ENCODE results near the gene STRIP2.
"Not testable (repeated sequence)": the region's sequence is repeated elsewhere in the genome, so short reads cannot be mapped to it uniquely, and the experiment has no call there.

Gene STRIP2

DNA sequence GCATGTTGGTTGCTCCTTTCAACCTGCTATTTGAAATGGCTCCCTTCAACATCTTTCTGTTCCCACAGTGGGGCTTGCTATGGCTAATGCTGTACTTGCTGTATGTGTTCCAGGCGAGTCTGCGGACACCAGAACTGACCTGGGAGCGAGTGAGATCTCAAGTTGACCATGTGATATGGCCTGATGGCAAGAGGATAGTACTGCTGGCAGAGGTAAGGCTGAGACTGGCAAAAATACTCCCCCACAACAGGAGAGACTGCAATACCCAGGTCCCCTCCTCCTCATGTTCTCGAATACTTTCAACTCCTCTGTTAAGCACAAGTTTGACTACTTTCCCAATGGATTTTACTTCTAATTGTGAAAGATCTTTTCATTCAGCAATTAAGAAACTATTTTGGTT, 11.5 kb upstream of the STRIP2 start:
- DNase-seq: no peak

DNA sequence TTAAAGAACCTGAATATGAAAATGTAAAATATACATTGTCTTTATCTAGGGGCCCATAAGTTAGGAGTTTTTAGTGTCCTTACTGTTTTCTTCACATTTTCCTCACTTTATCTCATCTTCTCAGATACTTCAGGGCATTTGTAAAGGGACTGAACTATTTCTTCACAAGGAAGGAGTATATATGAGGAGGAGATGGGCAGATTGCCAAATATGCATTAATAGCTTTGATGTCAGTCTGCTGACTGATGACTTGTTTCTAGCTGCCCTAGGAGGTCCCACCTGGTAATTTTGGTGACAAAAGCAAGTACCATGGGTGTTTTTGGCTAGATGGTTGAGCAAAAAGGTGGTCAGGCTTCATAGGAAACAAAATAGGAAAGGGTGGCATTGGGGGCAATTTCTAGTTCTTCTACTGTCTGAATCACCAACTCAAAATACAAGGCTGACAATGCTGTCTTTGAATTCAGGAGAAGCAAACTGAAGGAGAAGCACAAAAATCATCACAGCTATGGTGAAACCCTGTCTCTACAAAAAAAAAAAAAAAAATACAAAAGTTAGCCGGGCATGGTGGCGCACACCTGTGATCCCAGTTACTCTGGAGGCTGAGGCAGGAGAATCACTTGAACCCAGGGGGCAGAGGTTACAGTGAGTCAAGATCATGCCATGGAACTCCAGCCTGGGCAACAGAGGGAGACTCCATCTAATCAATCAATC, 10.4 kb upstream of the STRIP2 start:
- no peak for DNase-seq

DNA sequence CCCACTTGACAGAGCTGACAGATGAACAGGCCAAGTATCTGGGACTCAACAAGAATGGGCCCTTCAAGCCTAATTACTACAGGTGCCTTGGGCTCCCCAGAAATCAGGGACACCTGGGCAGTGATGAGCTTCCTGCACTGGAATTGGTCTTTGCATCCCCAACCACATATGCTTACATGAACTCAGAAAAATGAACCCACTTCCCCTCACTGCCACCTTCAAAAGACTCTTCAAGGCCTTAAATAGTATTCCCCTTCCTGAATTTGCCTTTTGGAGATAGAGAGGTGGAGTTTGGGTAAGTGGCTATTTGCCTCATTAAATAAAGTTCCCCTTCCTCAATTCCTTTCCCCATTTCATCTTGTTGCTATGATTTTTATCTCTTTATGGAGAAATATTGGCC, 7.8 kb upstream of the STRIP2 start:
- no peak for DNase-seq

DNA sequence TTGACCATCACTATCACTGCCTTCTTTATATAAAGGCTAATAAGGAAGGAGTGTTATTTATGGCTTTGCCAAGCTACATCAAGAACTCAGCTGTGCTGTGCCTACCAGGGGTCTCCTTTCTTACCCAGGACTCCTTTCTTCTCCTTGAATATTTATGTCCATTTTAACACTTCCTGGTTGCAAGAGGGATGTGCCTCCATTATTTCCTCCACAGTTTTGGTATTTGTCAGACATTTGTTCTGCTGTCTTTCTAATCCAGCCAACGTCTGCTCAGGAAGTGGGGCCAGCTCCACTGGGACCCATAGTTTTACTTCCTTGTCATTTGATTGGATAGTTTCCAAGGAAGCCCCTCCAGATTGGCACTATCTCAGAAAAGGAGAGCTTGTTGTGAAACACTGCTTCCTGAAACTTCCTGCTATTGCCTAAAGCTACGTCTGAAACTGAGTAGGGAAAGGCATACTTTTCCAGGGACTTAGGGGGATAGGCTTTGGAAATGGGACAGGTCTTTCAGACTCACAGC, 6.6 kb upstream of the STRIP2 start:
- no peak for DNase-seq

DNA sequence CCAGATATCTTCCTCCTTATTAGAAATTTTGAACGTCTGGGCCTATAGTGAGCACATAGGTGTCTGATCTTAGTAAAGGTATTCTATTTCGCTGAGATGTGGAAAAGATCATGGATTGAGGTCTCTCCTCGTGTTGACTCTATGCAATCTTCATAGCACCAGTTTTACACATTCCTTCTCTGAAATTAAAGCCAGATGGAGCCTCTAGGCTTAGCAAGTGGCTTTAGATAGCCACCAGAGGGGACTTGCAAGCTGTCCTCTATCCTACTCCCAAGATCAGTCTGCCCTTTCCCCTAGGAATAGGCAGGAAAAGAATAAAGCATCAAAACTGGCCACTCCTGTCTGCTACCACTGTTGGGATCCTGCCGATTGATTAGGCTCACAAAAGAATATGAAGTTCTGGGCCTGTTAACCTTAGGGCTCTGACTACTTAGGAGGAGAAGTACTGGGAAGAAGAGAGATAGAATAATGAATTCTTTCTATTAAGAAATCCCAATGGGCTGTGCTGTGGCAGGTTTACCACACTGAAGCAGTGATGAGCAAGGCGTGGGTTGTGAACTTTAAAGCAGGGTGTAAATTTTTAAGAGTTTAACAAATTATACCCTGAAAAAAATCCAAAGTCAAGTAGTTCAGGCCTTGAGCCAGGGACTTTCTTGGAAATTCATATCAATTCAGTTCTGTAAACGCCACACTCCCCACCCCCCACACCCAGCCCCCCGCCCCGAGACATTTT, 2.2 kb upstream of the STRIP2 start:
- no peak for DNase-seq

DNA sequence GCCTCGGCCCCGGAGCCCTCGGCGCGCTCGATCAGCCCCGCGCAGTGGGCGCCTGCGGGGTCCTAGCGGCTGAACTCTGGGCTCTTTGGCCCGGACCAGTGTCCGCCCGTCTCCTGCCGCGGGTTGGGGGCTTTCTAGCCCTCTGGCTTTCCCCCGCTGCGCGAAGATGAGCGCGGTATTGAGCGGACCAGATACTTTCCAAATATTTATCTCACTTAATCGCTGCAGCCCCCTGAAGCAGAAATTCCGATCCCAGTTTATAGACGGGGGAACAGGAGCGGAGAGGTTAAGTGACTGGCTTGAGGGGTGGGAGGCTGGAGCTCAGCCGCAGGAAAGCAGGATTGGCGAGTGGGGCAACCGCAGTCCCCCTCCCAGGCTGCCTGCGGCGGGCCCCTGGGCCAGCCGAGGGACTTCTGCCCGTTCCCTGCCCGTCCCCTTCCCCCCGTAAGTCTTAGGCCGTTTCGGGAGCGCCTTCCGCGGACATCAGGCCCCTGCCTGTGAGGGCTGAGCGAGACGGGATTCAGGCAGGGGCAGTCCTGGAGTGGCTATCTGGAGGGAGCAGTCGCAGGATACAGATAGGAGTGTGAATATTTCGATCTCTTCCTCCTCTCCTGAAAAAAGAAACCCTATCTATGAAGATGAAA, 565 bp downstream of the STRIP2 start:
- no peak for DNase-seq

DNA sequence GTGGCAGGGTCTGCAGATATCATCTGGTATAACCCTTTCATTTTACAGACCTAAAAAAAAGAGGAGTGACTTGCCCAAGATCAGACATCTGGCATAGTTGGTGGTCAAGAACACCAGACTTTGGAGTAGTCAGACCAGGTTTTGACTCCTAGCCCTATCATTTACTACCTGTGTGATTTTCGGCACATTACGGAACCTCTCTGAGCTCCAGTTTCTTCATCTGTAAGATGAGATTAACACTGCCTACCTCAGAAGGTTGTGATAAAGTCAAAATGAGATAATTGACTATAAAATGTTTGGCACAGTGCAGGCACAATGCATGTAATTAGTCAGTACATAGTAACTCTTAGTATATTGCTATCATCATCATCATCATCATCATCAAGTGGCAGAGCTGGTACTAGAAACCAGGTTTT, 1.2 kb downstream of the STRIP2 start:
- no peak for DNase-seq

DNA sequence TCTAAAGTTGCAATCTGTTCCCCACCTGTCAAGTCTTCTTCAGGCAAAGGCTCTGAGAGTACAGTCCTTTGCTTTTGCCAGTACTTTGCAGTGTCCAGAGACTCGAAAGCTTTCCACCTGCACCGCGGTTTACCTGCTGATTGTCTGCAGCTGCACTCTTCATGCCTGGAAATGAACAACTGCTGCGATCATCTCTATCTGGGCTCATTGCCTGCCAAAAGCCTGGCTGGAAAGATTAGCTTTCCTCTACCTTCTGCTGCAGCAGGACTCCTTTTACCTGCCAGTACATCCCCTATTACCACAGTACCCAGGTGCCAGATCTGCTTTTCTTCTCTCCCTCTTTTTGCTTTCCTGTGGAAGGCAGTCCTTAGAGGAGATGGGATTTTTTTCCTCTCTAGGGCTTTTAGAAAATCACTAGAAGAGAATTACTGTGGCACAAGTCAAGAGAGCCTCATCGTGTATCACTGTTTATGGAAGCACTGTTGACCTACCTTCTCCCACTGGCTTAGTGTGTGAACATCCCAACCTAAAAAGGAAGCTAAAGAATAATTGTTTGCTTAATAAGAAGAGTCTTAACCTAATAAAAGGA, 2.2 kb downstream of the STRIP2 start:
- no peak for DNase-seq

DNA sequence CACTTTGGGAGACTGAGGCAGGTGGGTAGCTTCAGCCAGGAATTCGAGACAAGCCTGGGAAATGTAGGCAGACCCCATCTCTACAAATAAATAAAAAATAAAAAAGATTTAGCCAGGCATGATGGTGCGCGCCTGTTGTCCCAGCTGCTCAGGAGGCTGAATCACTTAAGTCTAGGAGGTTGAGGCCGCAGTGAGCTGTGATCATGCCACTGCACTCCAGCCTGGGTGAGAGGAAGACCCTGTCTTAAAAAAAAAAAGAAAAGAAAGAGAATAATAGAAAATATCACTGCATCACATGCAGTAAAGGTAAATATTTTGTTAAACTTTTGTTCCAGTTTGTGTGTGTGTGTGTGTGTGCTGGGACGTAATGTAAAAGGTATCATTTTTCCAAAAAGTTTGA, 3.0 kb downstream of the STRIP2 start:
- DNase-seq: no peak

DNA sequence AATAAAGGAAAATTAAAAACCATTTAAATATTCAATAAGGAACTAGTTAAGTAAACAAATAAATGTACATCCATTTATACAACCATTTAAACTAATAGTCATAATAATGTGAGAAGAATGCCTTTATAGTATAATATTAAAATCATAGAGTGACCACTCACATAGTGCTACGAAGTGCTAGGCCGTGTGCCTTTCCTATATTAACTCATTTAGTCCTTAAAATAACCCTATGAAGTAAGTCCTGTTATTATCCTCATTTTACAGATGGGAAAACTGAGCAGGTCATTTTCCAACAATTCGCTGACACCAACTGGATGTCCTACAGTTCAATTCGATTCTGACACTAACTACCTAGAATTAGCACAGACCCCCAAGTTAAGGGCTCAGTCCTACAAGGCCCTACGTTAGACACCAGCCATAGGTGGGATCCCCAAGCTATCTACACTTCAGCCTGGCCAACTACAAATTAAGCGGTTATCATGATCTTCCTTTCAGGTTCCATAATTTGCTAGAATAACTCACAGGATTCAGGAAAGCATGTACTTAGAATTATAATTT, 4.1 kb downstream of the STRIP2 start:
- no peak for DNase-seq

DNA sequence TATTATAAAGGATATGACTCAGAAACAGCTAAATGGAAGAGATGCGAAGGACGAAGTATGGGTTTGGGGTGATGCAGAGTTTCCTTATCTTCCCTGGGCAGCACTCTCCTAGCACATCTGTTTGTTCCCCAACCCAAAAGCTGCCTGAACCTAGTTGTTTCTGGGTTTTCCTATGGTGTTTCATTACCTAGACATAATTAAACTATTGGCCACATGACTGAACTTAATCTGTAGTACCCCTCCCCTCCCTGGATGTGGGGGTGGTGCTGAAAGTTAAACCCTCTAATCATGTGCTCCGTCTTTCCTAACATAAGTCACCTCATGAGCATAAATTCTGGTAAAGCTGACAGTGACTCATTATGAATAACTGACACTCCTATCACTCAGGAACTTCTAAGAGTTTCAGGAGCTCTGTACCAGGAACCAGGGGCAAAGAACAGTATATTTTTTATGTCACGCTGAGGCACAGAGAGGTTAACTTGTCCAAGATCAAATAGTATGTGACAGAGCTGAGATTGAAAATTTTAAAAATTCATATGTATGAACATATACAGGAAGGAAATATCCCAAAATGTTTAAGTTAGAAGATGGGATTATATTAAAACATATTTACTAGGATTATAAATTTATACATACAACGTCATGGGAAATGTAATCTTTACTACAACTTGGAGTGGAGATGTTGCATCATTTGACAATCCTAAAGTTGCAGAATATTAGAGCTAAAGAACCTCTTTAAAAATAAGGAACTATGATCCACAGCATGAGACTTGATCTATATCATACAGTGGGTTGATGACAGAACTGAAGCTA, 4.8 kb downstream of the STRIP2 start:
- DNase-seq: peak; percentile 66

DNA sequence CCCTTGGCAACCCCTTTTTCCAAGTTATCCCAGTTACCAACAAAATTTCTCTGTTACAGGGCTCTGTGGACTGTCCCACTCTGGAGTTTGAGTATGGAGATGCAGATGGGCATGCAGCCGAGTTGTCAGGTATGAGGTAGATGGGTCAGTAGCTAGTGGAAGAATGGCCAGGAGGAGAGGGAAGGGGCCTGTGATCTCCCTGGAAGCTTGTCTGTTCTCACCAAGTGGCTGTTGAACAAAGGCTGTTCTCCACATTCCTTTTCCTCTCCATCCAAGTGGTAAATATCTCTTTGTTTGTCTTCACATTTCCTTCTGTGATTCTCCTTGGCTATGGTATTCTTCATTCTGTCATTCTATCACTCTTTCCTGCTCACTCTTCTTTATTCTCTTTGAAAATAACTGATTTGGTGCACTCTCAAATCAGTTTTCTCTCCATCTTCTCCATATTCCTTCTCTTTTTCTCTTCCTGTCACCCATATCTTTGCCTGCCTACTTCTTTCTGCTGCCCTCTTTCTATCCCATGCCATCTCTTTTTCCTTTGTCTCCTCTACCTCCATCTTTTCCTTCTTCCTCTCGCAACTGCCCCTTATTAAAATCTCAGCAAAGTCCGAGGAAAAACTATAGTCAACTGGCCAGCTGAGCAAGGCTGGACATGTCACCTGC, 5.9 kb downstream of the STRIP2 start:
- DNase-seq: no peak

DNA sequence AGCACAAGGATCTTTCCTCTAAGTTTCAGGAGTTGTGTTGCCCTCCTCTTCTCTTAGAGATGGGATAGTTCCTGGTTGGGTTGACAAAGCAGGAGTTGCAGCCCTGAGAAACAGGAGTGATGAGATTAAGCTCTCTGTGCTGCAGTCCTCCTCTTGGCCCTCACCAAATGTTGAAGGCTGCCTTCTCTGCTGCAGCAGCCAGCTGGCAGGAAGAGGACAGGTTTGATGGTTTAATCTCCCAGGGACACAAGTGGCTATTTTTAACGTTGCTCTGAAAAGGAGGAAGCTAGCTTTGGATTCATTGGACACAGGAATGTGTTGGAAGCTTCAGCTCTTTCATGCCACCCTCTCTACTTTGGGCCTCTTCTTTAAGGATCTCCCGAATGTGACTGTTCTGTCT, 9.4 kb downstream of the STRIP2 start:
- no peak for DNase-seq

DNA sequence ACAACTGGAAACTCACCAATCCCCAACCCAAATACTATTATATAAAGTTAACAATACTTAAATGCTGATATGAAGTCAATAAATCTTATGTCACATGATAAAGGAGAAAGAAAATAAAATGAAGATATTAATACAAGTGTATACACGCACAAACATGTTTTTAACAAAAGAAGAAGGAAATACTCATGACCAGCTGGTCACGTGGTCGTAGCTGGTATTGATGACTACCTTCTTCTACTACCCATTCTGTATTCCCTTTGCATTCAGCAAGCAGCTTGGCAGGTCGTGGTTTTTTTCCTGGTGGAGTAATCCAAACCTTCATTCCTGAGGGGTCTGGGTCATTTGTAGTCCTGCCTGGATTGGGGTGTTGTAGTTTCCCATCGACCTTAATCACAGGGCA, 10.5 kb downstream of the STRIP2 start:
- not testable (repeated sequence) for DNase-seq

DNA sequence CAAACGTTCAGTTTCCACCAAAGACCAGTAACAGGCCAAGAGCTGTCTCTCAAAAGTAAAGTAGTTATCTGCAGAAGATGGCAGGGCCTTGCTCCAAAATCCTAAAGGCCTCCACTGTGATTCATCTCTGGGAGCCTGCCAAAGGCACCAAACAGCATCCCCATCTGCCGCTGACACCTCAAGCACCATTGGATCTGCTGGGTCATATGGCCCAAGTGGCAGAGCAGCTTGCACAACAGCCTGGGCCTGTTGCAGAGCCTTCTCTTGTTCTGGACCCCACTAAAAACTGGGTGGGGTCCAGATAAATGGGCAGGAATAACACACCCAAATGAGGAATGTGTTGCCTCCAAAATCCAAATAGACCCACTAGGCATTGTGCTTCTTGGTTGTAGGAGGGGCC, 12.7 kb downstream of the STRIP2 start:
- DNase-seq: not testable (repeated sequence)

DNA sequence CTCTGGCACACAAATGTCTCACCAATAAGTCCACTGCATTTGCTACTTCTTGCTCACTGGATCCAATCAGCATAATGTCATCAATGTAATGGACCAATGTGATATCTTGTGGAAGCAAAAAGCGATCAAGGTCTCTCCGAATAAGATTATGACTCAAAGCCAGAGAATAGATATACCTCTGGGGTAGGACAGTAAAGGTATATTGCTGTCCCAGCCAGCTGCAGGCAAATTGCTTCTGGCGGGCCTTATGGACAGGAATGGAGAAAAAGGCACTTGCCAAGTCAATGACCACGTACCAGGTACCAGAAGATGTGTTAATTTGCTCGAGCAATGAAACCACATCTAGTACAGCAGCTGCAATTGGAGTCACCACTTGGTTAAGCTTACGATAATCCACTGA, 13.2 kb downstream of the STRIP2 start:
- DNase-seq: not testable (repeated sequence)

DNA sequence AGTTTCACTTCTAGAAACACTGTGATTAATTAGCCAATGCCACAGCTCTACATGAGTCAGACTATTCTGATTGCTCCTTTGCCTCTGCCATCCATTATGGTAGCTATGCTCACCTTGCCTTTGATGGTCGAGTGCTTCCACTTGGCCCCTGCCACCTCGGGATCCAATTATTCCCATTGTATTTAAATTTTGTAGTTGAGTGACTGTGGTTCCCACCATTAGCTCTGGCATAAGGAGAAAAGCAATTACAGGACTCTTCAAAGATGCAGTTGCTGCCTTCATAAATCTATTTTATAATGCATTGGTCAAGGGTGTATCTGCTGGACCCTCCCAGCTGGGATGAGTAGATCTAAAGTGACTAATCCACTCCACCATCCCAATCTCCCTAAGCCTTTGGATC, 14.4 kb downstream of the STRIP2 start:
- DNase-seq: not testable (repeated sequence)

DNA sequence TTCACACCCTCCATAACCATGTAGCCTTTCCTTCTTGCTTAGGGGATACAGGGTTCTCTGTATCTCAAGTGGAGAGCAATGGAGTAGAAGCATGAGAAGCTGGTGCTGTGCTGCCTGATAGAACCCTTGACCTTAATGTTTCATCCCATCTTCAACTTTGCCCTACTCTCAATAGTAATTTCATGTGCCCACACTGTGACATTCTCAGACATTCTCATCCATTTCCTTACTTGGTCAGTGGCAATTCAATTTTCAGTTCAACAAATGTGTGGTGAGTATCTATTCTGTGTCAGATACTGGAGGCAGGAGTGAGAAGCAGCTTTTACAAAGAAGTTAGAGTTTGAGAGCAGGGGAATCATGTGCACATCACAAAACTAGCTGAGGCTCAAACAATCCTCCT, 16.1 kb downstream of the STRIP2 start:
- no peak for DNase-seq

DNA sequence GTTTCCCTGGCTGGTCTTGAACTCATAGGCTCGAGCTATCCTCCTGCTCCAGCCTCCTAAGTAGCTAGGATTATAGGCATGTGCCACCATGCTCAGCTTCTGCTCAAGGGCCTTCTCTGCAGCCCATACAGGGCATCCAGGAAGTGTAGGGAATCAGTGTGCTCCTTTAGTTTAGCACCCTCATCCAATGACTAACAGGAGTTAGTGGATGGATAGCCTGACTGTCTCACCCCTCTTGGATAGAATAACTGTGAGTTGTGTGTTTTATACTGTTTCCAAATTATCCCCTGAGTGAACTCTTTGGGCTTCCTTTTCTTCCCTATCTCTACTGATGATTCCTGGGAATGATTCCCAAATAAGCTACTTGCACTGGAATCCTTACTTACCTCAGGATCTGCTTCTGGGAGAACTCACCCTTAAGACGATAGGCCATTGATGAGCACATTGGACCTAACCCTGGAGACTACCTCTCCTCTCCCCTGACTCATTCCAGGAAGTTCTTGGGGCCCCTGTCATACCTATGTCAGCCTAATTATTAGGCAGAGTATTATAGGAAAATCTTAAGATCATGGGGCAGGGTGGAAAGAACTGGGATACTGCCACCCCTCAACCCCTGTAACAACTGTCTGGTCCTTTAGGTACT, 18.5 kb downstream of the STRIP2 start:
- no peak for DNase-seq

DNA sequence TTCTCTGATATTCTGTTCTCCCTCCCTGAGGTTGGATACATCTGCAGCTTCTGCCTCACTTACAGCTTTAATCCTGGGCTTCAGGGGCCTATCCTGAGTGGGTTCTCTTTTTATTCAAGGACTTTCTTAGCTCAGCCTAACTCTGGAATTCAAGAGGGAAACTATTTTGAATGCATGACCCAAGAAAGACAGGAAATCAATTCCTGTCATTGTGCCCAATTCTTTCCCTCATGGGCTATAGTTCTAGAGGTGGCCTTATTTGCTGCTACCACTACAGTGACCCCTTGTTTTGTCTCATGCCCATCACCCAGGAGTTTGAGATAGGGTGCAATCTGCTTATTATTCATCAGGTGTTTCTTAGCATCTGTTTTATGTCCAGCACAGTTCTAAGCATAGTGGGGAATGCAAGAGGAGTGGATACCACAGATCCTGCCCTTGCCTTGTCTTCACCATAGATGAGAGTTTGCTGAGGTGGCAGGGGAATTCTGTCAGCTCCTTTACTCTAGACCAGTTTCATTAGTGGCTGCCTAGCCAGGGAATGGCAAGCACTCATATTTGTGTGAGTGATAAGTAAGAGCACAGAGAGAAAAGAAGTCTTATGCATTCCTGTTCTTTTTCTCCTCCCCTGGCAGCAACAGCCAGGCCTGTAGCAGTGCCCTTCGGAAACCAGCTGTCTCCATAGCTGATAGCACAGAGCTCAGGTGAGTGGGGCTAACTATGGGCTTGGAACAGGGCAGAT, 19.4 kb downstream of the STRIP2 start:
- DNase-seq: no peak

DNA sequence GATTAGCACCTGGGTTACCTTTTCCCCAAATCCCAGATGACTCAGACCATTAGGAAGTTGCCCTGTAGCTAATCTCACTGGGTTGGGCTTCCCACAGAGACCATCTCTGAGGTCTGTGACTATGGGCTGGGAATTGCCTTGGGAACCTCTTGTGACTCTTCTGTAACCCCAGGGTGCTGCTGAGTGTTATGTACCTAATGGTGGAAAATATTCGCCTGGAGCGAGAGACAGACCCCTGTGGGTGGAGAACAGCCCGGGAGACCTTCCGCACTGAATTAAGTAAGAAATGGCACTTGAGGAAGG, 20.0 kb downstream of the STRIP2 start:
- no peak for DNase-seq

Measured in activated CD8-positive, alpha-beta memory T cell treated with anti-CD3 and anti-CD28 coated beads for 24 hours (primary cell).